ENCODE measurements around the gene TBC1D20. TPM values are rescaled to one million over a fixed set of nuclear protein-coding genes. Genes with fewer than 3 reads are reported as not detected.

The TBC1D20 gene
- total RNA-seq, 1 experiment from 2014 or later, result 20.1 TPM

DNA sequence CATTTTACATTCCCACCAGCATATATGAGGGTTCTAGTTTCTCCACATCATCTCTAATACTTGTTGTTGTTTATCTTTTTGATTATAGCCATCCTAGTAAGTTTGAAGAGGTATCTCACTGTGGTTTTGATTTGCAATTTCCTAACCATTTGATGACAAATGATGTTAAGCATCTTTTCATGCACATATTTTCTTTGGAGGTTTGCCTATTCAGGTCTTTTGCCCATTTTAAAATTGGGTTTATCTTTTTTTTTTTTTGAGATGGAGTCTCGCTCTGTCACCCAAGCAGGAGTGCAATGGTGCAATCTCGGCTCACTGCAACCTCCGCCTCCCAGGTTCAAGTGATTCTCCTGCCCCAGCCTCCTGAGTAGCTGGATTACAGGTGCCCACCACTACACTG is 50.3 kb downstream of the TBC1D20 start:
- Histone ChIP-seq H3K27ac (no peak overlapping the region), H3K9me3 (replicated peaks) (no peaks in the 10 kb centered on the region), H3K4me1 (replicated peaks) (peaks cover 11% of the 10 kb centered on the region), H3K27me3 (replicated peaks) (no peaks in the 10 kb centered on the region), H3K36me3 (peaks cover 50% of the 10 kb centered on the region), H3K4me3 (no peak overlapping the region)
- no peak for DNase-seq (ENCODE audit: low read depth in 1 of 2, low spot score in 2 of 2)

DNA sequence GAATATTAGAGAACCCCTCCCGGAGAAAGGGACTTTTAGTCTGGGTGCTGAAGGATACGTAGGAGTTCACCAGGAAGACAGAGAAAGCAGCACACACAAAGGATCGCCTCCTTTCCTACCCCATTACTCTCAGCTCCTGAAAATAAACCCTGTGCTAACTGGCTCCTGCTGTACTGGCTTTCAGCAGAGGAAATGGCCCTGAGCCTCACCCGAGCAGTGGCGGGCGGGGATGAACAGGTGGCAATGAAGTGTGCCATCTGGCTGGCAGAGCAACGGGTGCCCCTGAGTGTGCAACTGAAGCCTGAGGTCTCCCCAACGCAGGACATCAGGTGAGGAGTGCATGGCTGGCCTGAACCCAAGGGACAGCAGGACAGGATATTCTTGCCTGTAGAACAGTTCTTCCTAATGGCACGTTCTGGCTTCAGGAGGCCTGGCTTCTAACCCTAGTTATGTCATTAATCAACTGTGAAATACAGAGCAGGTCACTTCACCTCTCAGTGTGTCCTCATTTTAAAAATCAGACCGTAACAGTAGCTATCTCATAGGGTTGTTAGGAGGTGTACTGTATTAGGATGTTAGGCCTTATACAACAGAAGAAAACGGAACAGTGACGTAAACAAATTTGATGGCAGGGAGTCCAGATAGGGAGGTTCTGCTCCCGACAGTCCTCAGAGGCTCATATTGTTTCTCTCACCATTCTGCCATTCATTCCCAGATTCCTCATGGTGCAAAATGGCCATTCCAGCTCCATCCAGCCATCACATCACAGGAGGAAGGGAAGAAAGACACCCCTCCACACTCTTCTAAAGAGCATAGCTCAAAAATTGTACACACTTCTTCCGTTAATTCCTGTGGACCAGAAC is 52.4 kb downstream of the TBC1D20 start:
- Histone ChIP-seq H3K27ac (no peak overlapping the region), H3K4me1 (replicated peaks) (peaks cover 14% of the 10 kb centered on the region), H3K4me3 (peak overlapping the region; percentile 91; the same call in 1 of the 2 replicates), H3K27me3 (replicated peaks) (no peaks in the 10 kb centered on the region), H3K36me3 (peaks cover 45% of the 10 kb centered on the region), H3K9me3 (replicated peaks) (no peaks in the 10 kb centered on the region)
- DNase-seq (ENCODE audit: low read depth in 1 of 2, low spot score in 2 of 2), result no peak

DNA sequence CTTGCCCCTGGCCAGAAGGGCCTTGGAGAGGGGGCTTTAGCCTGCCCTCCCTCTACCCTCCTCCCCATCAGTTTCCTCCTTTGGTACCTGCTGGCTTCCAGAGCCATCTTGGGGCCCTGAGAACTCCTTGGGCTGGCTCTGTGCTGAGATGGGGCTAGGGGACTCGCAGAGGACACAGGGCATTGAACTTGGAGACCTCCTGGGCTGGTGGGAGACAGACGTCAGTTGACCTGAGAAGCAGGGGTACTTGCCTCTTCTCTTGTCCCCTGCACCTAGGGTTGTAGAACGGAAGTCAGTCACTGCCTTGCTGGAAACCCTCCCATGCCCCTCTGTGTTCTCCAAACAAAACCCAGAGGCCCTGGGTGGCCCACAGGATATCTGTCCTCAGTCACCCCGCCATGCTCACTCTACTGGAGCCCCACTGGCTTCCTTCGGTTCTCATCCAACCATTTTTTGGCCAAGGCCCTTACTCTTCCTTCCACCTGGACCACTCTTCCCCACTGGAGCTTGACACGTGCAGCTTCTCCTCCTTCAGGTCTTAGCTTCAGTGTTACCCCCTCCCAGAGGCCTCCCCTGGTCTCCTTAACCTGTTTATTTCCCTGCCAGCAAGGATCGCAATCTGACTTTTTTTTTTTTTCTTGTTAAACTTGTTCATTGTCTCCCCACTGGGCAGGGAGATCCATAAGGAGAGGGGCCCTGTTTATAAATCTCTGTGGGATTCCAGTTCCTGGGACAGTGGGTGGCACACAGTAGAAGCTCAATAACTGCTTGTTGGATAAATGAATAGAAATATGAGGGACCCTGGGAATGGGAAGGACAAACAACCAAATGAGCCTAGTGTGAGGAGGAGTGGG is 53.3 kb downstream of the TBC1D20 start:
- H3K9me3 ChIP-seq (replicated peaks), result no peaks in the 10 kb centered on the region
- no peaks in the 10 kb centered on the region for H3K27me3 ChIP-seq (replicated peaks)
- H3K36me3 ChIP-seq, result peaks cover 45% of the 10 kb centered on the region
- DNase-seq (ENCODE audit: low read depth in 1 of 2, low spot score in 2 of 2), result peak in 1 of 2 experiments; percentile 46
- peaks cover 14% of the 10 kb centered on the region for H3K4me1 ChIP-seq (replicated peaks)
- peak overlapping the region; percentile 98 for H3K27ac ChIP-seq
- peak overlapping the region; percentile 91 for H3K4me3 ChIP-seq

DNA sequence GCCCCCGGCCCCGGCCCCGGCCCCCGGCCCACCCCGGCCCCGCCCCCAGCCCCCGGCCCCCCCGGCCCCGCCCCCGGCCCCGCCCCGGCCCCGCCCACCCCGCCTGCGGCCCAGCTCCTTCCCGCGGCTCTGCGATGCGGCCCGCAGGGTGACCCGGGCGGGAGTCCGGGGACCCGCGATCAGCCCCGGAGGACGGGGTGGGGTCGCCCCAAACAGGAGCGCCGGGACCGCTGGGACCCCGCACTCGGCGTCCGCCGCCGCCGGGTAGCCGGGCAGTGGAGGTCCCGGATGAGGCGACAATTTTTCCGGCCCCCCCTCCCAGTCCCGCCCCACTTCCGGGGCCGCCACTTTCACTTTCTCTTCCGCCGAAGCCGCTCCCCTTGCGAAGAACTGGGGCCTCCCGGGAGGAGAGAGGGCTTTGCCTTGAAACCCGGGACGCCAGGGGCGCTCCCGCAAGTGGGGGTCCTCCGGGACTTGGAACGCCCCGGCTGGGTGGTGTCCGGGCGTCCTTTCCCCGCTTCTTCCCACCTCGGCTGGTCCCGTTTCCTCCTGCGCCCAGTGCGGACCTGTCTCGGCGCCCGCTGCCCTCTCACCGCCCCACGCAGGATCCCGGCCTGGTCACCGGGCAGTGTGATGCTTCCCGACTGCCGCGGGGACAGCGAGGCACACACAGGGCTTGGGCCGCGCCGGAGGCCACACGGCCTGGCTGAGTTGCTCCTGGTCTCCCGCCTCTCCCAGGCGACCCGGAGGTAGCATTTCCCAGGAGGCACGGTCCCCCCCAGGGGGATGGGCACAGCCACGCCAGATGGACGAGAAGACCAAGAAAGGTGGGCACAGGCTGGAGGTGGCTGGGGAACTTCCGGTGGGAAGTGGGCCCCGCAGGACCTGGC is 54.1 kb downstream of the TBC1D20 start, which contains the start of gene RBCK1:
RBCK1 (plus strand) TSS at position 347 of the 890 bp plus-strand sequence; CDS start at position 806, 459 bp downstream.
- H3K4me1 ChIP-seq (replicated peaks), result peaks cover 14% of the 10 kb centered on the region

DNA sequence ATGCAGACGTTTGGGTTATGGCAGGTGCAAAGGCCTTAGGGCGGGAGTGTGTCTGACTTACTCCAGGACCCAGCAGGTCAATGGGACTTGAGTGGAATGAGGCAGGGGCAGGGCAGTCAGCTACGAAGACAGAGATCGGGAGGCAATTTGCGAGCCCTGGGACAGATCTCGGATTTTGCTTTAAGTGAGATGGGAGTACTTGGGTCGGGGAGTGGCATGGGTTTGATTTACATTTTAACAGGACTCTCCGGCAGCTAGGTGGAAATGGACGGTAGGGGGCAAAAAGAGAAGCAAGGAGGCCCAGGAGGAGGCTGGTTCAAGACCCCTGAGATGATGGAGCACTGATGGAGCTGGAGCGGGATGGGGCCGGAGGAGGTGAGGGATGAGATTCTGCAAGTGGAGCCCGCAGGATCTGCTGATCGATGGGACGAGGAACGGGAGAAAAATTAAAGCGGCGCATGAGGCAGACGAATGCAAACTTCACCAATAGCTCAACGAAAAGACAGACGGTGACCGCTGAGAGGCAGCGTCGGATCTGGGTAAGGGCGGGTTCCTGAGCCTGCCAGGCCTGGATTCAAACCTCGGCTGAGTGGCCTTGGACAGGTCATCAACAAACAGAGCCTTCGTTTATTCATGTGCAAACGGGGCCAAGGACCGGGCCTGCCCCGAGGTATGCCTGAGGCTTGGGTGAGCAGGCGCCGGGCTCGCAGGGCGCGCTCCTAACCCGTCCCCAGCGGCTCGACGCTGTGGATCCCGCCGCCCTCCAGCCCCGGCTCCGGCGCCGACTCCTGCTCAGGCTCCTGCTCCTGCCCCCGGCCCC is 55.0 kb downstream of the TBC1D20 start:
- Histone ChIP-seq H3K36me3 (peaks cover 35% of the 10 kb centered on the region), H3K27ac (no peak overlapping the region), H3K4me1 (replicated peaks) (peaks cover 14% of the 10 kb centered on the region), H3K9me3 (replicated peaks) (no peaks in the 10 kb centered on the region), H3K27me3 (replicated peaks) (no peaks in the 10 kb centered on the region), H3K4me3 (peak overlapping the region; percentile 91)
- peak; percentile 83 to 86 for DNase-seq (ENCODE audit: low read depth in 1 of 2, low spot score in 2 of 2)

More for the DNA sequence above, 54.1 kb downstream of the TBC1D20 start, which contains the start of gene RBCK1:
- no peaks in the 10 kb centered on the region for H3K27me3 ChIP-seq (replicated peaks)
- peak within 1 kb of the TSS; percentile 98 for H3K27ac ChIP-seq
- peak within 1 kb of the TSS; percentile 91 for H3K4me3 ChIP-seq
- H3K9me3 ChIP-seq (replicated peaks), result no peaks in the 10 kb centered on the region
- peaks cover 42% of the 10 kb centered on the region for H3K36me3 ChIP-seq
- peak; percentile 90 to 96 for DNase-seq (ENCODE audit: low read depth in 1 of 2, low spot score in 2 of 2)

DNA sequence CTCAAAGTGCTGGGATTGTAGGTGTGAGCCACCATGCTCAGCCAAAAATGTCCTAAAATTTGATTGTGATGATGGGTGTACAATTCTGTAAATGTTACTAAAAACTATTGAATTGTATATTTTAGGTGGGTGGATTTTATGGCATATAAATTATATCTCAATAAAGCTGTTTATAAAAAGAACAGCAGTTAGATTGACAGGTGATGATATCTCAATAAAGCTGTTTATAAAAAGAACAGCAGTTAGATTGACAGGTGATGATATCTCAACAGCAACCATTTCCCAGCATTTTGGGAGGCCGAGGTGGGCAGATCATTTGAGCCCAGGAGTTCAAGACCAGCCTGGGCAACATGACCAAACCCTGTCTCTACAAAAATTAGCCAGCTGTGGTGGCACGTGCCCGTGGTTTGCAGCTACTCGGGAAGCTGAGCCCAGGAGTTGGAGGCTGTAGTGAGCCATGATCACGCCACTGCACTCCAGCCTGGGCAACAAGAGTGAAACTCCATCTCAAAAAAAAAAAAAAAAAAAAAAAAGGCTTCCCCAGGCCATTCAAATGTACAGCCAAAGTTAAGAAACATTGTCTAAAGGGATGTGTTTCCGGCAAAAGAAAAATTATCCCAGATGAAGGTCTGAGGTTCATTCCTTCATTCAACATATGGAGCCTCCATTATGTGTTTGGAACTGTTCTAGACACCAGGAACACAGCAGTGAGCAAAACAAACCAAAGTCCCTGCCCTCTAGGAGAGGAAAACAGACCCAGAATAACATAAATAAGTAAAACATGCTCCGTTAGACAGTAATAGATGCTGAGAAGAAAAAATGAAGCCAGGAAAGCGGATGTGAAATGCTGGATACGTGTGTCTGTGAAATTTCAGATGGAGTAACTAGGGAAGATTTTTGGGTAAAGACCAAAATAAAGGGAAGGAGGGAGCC is 55.9 kb downstream of the TBC1D20 start:
- Histone ChIP-seq H3K4me3 (no peak overlapping the region), H3K27ac (no peak overlapping the region), H3K36me3 (peaks cover 29% of the 10 kb centered on the region), H3K9me3 (replicated peaks) (no peaks in the 10 kb centered on the region), H3K27me3 (replicated peaks) (no peaks in the 10 kb centered on the region), H3K4me1 (replicated peaks) (peaks cover 14% of the 10 kb centered on the region)
- no peak for DNase-seq (ENCODE audit: low read depth in 1 of 2, low spot score in 2 of 2)

DNA sequence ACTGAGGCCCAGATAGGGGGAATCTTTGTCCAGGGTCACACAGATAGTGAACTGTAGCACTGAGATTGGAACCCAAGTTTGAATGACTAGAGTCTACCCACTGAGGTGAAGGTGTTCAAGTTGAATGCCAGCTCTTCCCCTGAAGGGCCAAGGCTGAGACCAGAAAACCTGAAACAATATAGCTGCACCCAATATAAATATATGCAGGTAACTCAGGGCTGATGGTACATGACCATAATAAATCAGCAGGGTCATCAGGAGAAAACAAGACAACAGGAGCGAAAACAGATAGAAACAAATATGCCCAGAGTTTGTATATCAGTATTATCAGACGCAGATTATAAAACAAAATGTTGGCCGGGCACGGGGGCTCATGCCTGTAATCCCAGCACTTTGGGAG is 58.2 kb downstream of the TBC1D20 start:
- no peak for DNase-seq (ENCODE audit: low read depth in 1 of 2, low spot score in 2 of 2)
- H3K4me3 ChIP-seq, result no peak overlapping the region
- no peak overlapping the region for H3K27ac ChIP-seq
- peaks cover 9% of the 10 kb centered on the region for H3K36me3 ChIP-seq
- H3K4me1 ChIP-seq (replicated peaks), result peaks cover 6% of the 10 kb centered on the region
- no peaks in the 10 kb centered on the region for H3K9me3 ChIP-seq (replicated peaks)
- H3K27me3 ChIP-seq (replicated peaks), result no peaks in the 10 kb centered on the region

DNA sequence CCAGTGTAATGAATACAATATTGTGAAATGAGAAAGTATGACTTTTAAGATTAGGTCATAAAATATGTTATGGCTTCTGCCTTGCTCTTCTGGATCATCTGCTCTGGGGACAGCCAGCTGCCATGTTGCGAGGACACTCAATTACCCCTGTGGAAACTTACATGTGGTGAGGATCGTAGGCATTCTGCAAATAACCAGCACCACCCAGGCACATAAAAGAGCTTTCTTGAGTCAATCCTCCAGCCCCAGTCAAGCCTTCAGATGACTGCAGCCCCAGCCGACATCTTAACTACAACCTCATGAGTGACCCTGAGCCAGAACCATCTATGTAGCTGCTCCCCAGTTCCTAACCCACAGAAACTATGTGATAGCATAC is 58.8 kb downstream of the TBC1D20 start:
- H3K36me3 ChIP-seq, result peaks cover 6% of the 10 kb centered on the region
- no peaks in the 10 kb centered on the region for H3K27me3 ChIP-seq (replicated peaks)
- H3K27ac ChIP-seq, result no peak overlapping the region
- no peaks in the 10 kb centered on the region for H3K9me3 ChIP-seq (replicated peaks)
- DNase-seq (ENCODE audit: low read depth in 1 of 2, low spot score in 2 of 2), result no peak
- H3K4me3 ChIP-seq, result no peak overlapping the region
- H3K4me1 ChIP-seq (replicated peaks), result peaks cover 6% of the 10 kb centered on the region; the same call in 1 of the 2 replicates

DNA sequence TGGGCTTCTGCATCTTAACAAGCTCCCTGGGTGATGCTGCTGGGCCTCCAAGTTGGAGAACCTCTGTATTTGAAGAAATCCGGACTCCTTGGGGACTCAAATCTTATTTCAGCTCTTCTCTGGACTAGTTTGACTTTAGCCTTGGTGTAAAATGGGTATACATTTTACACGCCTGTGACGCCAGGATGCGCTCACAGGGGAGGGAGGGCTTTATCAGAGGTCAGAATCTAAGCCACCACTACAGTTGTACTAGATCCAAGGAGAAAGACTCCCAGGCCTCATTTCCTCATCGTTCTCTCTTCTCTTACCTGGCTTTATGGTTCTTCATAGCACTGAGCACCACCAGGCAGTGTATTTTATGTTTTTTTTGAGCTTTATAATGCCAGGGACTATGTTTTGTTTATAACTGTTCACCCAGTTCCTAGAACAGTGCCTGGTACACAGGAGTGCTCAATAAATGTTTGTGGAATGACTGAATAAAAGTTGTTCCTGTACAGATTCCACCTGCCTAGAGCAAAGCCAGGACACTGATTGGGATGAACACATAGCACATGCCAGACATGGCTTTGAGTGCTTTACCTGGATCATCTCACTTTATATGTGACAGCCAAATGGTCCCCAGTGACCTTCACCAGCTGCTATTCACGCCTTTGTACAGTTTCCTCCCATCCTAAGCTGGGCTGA is 59.3 kb downstream of the TBC1D20 start:
- Histone ChIP-seq H3K4me3 (no peak overlapping the region), H3K36me3 (peaks cover 1% of the 10 kb centered on the region), H3K4me1 (replicated peaks) (peaks cover 6% of the 10 kb centered on the region; the same call in 1 of the 2 replicates), H3K27me3 (replicated peaks) (no peaks in the 10 kb centered on the region), H3K27ac (no peak overlapping the region), H3K9me3 (replicated peaks) (no peaks in the 10 kb centered on the region)
- no peak for DNase-seq (ENCODE audit: low read depth in 1 of 2, low spot score in 2 of 2)

DNA sequence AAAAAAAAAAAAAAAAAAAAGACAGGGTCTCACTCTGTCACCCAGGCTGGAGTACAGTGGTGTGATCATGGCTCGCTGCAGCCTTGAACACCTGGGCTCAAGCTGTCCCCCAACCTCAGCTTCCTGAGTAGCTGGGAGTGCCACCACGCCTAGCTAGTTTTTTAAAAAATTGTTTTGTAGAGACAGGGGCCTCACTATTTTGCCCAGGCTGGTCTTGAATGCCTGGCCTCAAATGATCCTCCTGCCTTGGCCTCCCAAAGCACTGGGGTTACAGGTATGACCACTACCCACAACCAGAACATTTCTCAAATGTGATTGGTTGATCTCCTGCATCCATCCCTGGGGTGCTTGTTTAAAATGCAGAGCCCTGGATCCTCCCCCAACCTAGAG is 59.8 kb downstream of the TBC1D20 start:
- H3K4me1 ChIP-seq (replicated peaks), result peaks cover 6% of the 10 kb centered on the region; the same call in 1 of the 2 replicates
- H3K9me3 ChIP-seq (replicated peaks), result no peaks in the 10 kb centered on the region
- DNase-seq (ENCODE audit: low read depth in 1 of 2, low spot score in 2 of 2), result no peak
- no peak overlapping the region for H3K4me3 ChIP-seq
- peaks cover 5% of the 10 kb centered on the region; the same call in 1 of the 2 replicates for H3K36me3 ChIP-seq
- H3K27ac ChIP-seq, result no peak overlapping the region
- H3K27me3 ChIP-seq (replicated peaks), result no peaks in the 10 kb centered on the region
